Right cardiac atrium (tissue), 5 donors: ENCODE measurements around the gene JAML. TPM values are rescaled to one million over a fixed set of nuclear protein-coding genes. Genes with fewer than 3 reads are reported as not detected.

ENCODE experiments used
- ATAC-seq, 2 donors: fragments of 200-7000 bp; cut with Tn5 transposase; one replicate each; pipeline versions ENCODE4 v1.8.0 to v1.9.1; 2020; ENCODE audit warnings: moderate library complexity in 2 of 2, mild to moderate bottlenecking in 1 of 2
- DNase-seq, 3 donors: peaks; one replicate each; pipeline ENCODE4 v3.0.0-alpha.2; 2020
- H3K27ac ChIP-seq: one replicate; pipeline ENCODE4 v1.5.1; 2013; ENCODE audit warnings: mild to moderate bottlenecking, low read length, control low read depth, moderate library complexity
- H3K27me3 ChIP-seq: one replicate; pipeline ENCODE4 v1.6.1; 2013; ENCODE audit not compliant: control insufficient read depth, insufficient read depth
- H3K4me1 ChIP-seq: one replicate; pipeline ENCODE4 v1.6.1; 2013; ENCODE audit warnings: low read length; ENCODE audit not compliant: control insufficient read depth, insufficient read depth
- H3K4me3 ChIP-seq: one replicate; pipeline ENCODE4 v1.5.1; 2013; ENCODE audit warnings: low read length, control low read depth
- H3K9me3 ChIP-seq: one replicate; pipeline ENCODE4 v1.6.1; 2013; ENCODE audit warnings: low read length; ENCODE audit not compliant: control insufficient read depth
- WGBS: extraction: QIAGEN DNeasy Blood & Tissue Kit; methylation state at CpG from one replicate; pipeline ENCODE4 v1.1.7; 2013; 5-methylcytosine and 5-hydroxymethylcytosine counted together
- intact Hi-C, 4 donors: fragments of 100-400 bp; cut with DNase I; formaldehyde crosslinking; loops; one replicate each; pipeline versions ENCODE4 v1.11.0 to v1.14.0; 2022 to 2023
- polyA plus RNA-seq: library from polyadenylated mRNA; stranded (reverse); fragments of 200-250 nt; gene quantifications from one replicate; pipeline ENCODE4 v1.2.3, GENCODE V29; 2013
- total RNA-seq, 4 donors: library from RNA; stranded (reverse); fragmentation: NEBNext Ultra II Directional; extraction: Animal tissue kit (Norgen Biotek cat#: 25700); gene quantifications; one replicate each; pipeline ENCODE4 v1.2.1, GENCODE V29; 2021
- donor health status: healthy with polysubstance abuse.
- donor health status: DM: no; HTN: yes; CAD: no.
- donor health status: DM: no; HTN: no; CAD: no.
- donor health status: DM: no; HTN: yes; CAD: no; lungs with severe emphysema.
- donor health status: DM: yes; HTN: yes; CAD: no.

The JAML gene
- total and polyA plus RNA-seq, 5 donors, result 2.0 to 8.0 (median 2.6) TPM

GRCh38 chr11:118162846-118163245 is 62.0 kb downstream of the JAML start:
- ATAC-seq (no peak), DNase-seq (no peak)
- Histone ChIP-seq H3K9me3 (no peaks in the 10 kb centered on the region), H3K4me1 (no peaks in the 10 kb centered on the region), H3K27me3 (no peaks in the 10 kb centered on the region), H3K4me3 (no peak overlapping the region), H3K27ac (no peak overlapping the region)
- WGBS, result 87% methylated on average over 3 of the region's 3 CpGs
- intact Hi-C loops, result no loop called here

- ATAC-seq, result no peak
- Histone ChIP-seq H3K27me3 (no peaks in the 10 kb centered on the region), H3K4me3 (no peak overlapping the region), H3K4me1 (no peaks in the 10 kb centered on the region), H3K27ac (no peak overlapping the region), H3K9me3 (no peaks in the 10 kb centered on the region)
- intact Hi-C loops, result no loop called here
- WGBS, result 70% methylated on average over 6 of the region's 6 CpGs
- DNase-seq, result no peak
These were observed 63.0 kb downstream of the JAML start for GRCh38 chr11:118161786-118162185.

GRCh38 chr11:118157186-118157895 is 67.5 kb downstream of the JAML start:
- intact Hi-C loops, result no loop called here
- DNase-seq (no peak), ATAC-seq (no peak)
- H3K27ac ChIP-seq, result no peak overlapping the region
- H3K27me3 ChIP-seq, result no peaks in the 10 kb centered on the region
- WGBS, result 50% methylated on average over 10 of the region's 10 CpGs
- H3K4me3 ChIP-seq, result no peak overlapping the region
- H3K9me3 ChIP-seq, result no peaks in the 10 kb centered on the region
- H3K4me1 ChIP-seq, result no peaks in the 10 kb centered on the region

- H3K4me1 ChIP-seq, result no peaks in the 10 kb centered on the region
These were observed 68.2 kb downstream of the JAML start for GRCh38 chr11:118156531-118157185.

GRCh38 chr11:118155776-118156530 is 68.9 kb downstream of the JAML start:
- no peaks in the 10 kb centered on the region for H3K4me1 ChIP-seq
- H3K27me3 ChIP-seq, result no peaks in the 10 kb centered on the region
- DNase-seq (no peak), ATAC-seq (no peak)
- no peak overlapping the region for H3K27ac ChIP-seq
- intact Hi-C loops, result no loop called here
- 46% methylated on average over 11 of the region's 11 CpGs for WGBS
- H3K4me3 ChIP-seq, result no peak overlapping the region
- H3K9me3 ChIP-seq, result no peaks in the 10 kb centered on the region

More at GRCh38 chr11:118156531-118157185, 68.2 kb downstream of the JAML start:
- no peak for ATAC-seq
- Histone ChIP-seq H3K9me3 (no peaks in the 10 kb centered on the region), H3K27me3 (no peaks in the 10 kb centered on the region), H3K4me3 (no peak overlapping the region), H3K27ac (no peak overlapping the region)
- 14% methylated on average over 21 of the region's 21 CpGs for WGBS
- intact Hi-C loops, result no loop called here
- no peak for DNase-seq

GRCh38 chr11:118154641-118155040 is 70.2 kb downstream of the JAML start:
- no peaks in the 10 kb centered on the region for H3K9me3 ChIP-seq
- H3K27ac ChIP-seq, result no peak overlapping the region
- H3K4me3 ChIP-seq, result no peak overlapping the region
- ATAC-seq (no peak), DNase-seq (no peak)
- no peaks in the 10 kb centered on the region for H3K4me1 ChIP-seq
- no peaks in the 10 kb centered on the region for H3K27me3 ChIP-seq
- WGBS, result 96% methylated on average over 1 of the region's 1 CpG
- intact Hi-C loops, result no loop called here

- no peak for ATAC-seq
- Histone ChIP-seq H3K27me3 (no peaks in the 10 kb centered on the region), H3K4me3 (no peak overlapping the region), H3K27ac (no peak overlapping the region), H3K9me3 (no peaks in the 10 kb centered on the region), H3K4me1 (no peaks in the 10 kb centered on the region)
- 91% methylated on average over 11 of the region's 11 CpGs for WGBS
- intact Hi-C loops, result no loop called here
- no peak for DNase-seq
These were observed 70.8 kb downstream of the JAML start for GRCh38 chr11:118153976-118154375.

GRCh38 chr11:118153516-118153915 is 71.3 kb downstream of the JAML start:
- intact Hi-C loops, result no loop called here
- Histone ChIP-seq H3K27me3 (no peaks in the 10 kb centered on the region), H3K4me1 (no peaks in the 10 kb centered on the region), H3K27ac (no peak overlapping the region), H3K9me3 (no peaks in the 10 kb centered on the region), H3K4me3 (peak overlapping the region; percentile 60)
- no peak for DNase-seq
- 36% methylated on average over 16 of the region's 16 CpGs for WGBS
- no peak for ATAC-seq

GRCh38 chr11:118152552-118153471 is 72.0 kb downstream of the JAML start, which contains the start of gene SCN4B:
Gene SCN4B, minus strand, starts transcription at chr11:118152823. Its CDS starts 150 bp downstream, at chr11:118152673.
- intact Hi-C loops, result no loop called here

GRCh38 chr11:118152020-118152551 is 72.7 kb downstream of the JAML start:
- intact Hi-C loops, result no loop called here
- H3K4me1 ChIP-seq, result no peaks in the 10 kb centered on the region
- WGBS, result 16% methylated on average over 16 of the region's 16 CpGs
- peak overlapping the region; percentile 60 for H3K4me3 ChIP-seq
- no peaks in the 10 kb centered on the region for H3K9me3 ChIP-seq
- ATAC-seq (peak in 1 of 2 donors; percentile 8), DNase-seq (no peak)
- H3K27me3 ChIP-seq, result no peaks in the 10 kb centered on the region
- no peak overlapping the region for H3K27ac ChIP-seq

More at GRCh38 chr11:118152552-118153471, 72.0 kb downstream of the JAML start, which contains the start of gene SCN4B:
- no peaks in the 10 kb centered on the region for H3K27me3 ChIP-seq
- no peaks in the 10 kb centered on the region for H3K4me1 ChIP-seq
- peak within 1 kb of the TSS; percentile 60 for H3K4me3 ChIP-seq
- DNase-seq (peak; percentile 75 to 91 (median 87)), ATAC-seq (peak; percentile 88 to 89)
- no peaks in the 10 kb centered on the region for H3K9me3 ChIP-seq
- H3K27ac ChIP-seq, result no peak within 1 kb of the TSS
- WGBS, result under 1% methylated on average over 88 of the region's 88 CpGs
